HAP-1 (cell line): ENCODE measurements around the gene ARL4D.

Experiments
- DNase-seq, 2 experiments: peaks; one replicate each; pipeline ENCODE4 v3.0.0-alpha.2; 2016 to 2020; ENCODE audit warnings: low spot score in 2 of 2
- H3K27me3 ChIP-seq: fragments of 250-450 bp; sonication (Bioruptor Pico); 2 replicates; pipeline ENCODE4 v1.5.1; 2020; ENCODE audit warnings: low read depth, mild to moderate bottlenecking, moderate library complexity
- H3K36me3 ChIP-seq: fragments of 250-450 bp; sonication (Bioruptor Pico); replicated peaks from 2 replicates; pipeline ENCODE4 v1.5.1; 2020; ENCODE audit warnings: mild to moderate bottlenecking
- H3K4me1 ChIP-seq: fragments of 250-450 bp; sonication (Bioruptor Pico); 2 replicates; pipeline ENCODE4 v1.5.1; 2020; ENCODE audit warnings: mild to moderate bottlenecking
- H3K4me3 ChIP-seq: fragments of 250-450 bp; sonication (Bioruptor Pico); 2 replicates; pipeline ENCODE4 v1.5.1; 2020; ENCODE audit warnings: mild to moderate bottlenecking, moderate library complexity
- H3K9me3 ChIP-seq: fragments of 250-450 bp; sonication (Bioruptor Pico); 2 replicates; pipeline ENCODE4 v1.5.1; 2020; ENCODE audit warnings: mild to moderate bottlenecking, moderate library complexity
- in situ Hi-C: fragments of 300-500 bp; cut with MboI; formaldehyde crosslinking; loops from 3 replicates; pipeline ENCODE4 v1.14.3; 2020; ENCODE audit warnings: low sequenced_read_pairs, inconsistent platforms, mixed read lengths

Gene ARL4D

DNA sequence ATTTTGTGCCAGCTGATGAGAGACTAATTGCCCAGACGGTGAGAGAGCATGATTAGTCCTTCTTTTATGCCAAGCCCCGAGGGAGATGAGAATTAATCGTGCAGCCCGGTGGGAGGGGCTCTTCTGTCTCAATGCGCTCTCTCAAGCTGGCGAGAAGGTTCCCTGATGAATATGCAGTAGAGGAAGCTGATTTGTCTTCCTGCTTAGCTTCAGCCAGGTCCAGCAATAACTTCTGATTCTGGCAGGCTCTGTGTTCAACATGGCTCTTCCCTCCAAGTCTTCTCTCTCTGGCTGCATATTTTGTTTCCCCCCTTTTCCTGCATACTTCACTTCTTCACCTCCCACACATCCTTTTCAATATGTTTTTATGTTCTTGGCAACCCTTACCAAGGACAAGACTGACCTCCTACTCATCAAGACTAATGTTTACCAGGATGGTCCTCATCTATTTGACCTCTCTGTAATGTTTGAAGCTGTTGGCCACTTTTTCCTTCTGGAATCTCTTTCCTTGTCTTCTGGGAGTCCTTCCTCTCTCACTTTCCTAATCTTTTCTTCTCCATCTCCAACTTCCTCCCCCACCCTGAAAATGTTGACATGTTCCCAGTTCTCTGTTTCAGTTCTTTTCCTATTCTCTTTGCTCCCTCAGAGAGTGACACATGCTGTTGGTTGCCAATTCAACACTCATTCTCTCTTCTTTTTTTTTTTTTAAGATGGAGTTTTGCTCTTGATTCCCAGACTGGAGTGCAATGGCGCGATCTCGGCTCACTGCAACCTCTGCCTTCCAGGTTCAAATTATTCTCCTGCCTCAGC, 33.1 kb downstream of the ARL4D start:
- in situ Hi-C loops: no loop called here
- Histone ChIP-seq H3K36me3 (no peaks in the 10 kb centered on the region), H3K4me3 (no peak overlapping the region), H3K4me1 (0 out of 2 replicates have a peak, but pooled peaks cover 3% of the 10 kb centered on the region), H3K9me3 (no peaks in the 10 kb centered on the region), H3K27me3 (peaks cover 3% of the 10 kb centered on the region; the same call in 1 of the 2 replicates)
- DNase-seq: peak in 1 of 2 experiments; percentile 25

GRCh38 chr17:43434902-43435319, 36.1 kb downstream of the ARL4D start:
- Histone ChIP-seq H3K4me3 (no peak overlapping the region), H3K36me3 (no peaks in the 10 kb centered on the region), H3K27me3 (peaks cover 3% of the 10 kb centered on the region; the same call in 1 of the 2 replicates), H3K4me1 (0 out of 2 replicates have a peak, but pooled peaks cover 3% of the 10 kb centered on the region), H3K9me3 (no peaks in the 10 kb centered on the region)
- in situ Hi-C loops: no loop called here
- no peak for DNase-seq

DNA sequence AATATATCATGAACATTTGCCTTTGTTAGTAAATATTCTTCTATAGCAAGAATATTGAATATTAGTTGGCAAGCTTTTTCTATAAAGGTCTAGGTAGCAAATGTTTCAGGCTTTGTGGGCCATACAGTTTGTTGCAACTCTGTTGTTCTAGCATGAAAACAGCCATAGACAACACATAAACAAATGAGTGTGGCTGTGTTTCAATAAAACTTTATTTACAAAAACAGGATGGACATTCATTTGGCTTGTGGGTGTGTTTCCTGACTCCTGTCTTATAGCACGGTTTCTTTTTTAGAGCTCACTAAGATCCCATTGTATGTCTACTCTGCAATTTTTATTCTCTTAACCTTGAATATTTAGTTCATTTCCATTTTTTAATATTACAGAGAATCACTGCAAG, 39.0 kb downstream of the ARL4D start:
- Histone ChIP-seq H3K9me3 (no peaks in the 10 kb centered on the region), H3K36me3 (no peaks in the 10 kb centered on the region), H3K4me3 (no peak overlapping the region), H3K27me3 (peaks cover 3% of the 10 kb centered on the region; the same call in 1 of the 2 replicates), H3K4me1 (no peaks in the 10 kb centered on the region)
- no peak for DNase-seq
- in situ Hi-C loops: no loop called here

- Histone ChIP-seq H3K36me3 (no peaks in the 10 kb centered on the region), H3K9me3 (no peaks in the 10 kb centered on the region), H3K27me3 (peaks cover 3% of the 10 kb centered on the region; the same call in 1 of the 2 replicates), H3K4me1 (no peaks in the 10 kb centered on the region), H3K4me3 (no peak overlapping the region)
- in situ Hi-C loops: no loop called here
- no peak for DNase-seq
These were observed 39.8 kb downstream of the ARL4D start for GRCh38 chr17:43438626-43439025.

GRCh38 chr17:43439041-43439440, 40.2 kb downstream of the ARL4D start:
- in situ Hi-C loops: no loop called here
- no peaks in the 10 kb centered on the region for H3K9me3 ChIP-seq
- H3K36me3 ChIP-seq: no peaks in the 10 kb centered on the region
- H3K4me1 ChIP-seq: no peaks in the 10 kb centered on the region
- peaks cover 3% of the 10 kb centered on the region; the same call in 1 of the 2 replicates for H3K27me3 ChIP-seq
- DNase-seq: no peak
- H3K4me3 ChIP-seq: no peak overlapping the region

- Histone ChIP-seq H3K4me1 (no peaks in the 10 kb centered on the region), H3K27me3 (no peaks in the 10 kb centered on the region), H3K9me3 (no peaks in the 10 kb centered on the region), H3K36me3 (no peaks in the 10 kb centered on the region), H3K4me3 (no peak overlapping the region)
- in situ Hi-C loops: no loop called here
- DNase-seq: no peak
These were observed 43.9 kb downstream of the ARL4D start for GRCh38 chr17:43442711-43443110.

- H3K9me3 ChIP-seq: no peaks in the 10 kb centered on the region
- H3K27me3 ChIP-seq: no peaks in the 10 kb centered on the region
- no peaks in the 10 kb centered on the region for H3K36me3 ChIP-seq
- H3K4me3 ChIP-seq: no peak overlapping the region
- no peaks in the 10 kb centered on the region for H3K4me1 ChIP-seq
- DNase-seq: no peak
- in situ Hi-C loops: no loop called here
These were observed 44.6 kb downstream of the ARL4D start for GRCh38 chr17:43443381-43443780.

GRCh38 chr17:43444223-43445008, 45.6 kb downstream of the ARL4D start:
- Histone ChIP-seq H3K9me3 (no peaks in the 10 kb centered on the region), H3K36me3 (no peaks in the 10 kb centered on the region), H3K4me1 (no peaks in the 10 kb centered on the region), H3K27me3 (no peaks in the 10 kb centered on the region), H3K4me3 (no peak overlapping the region)
- in situ Hi-C loops: no loop called here
- DNase-seq: no peak

DNA sequence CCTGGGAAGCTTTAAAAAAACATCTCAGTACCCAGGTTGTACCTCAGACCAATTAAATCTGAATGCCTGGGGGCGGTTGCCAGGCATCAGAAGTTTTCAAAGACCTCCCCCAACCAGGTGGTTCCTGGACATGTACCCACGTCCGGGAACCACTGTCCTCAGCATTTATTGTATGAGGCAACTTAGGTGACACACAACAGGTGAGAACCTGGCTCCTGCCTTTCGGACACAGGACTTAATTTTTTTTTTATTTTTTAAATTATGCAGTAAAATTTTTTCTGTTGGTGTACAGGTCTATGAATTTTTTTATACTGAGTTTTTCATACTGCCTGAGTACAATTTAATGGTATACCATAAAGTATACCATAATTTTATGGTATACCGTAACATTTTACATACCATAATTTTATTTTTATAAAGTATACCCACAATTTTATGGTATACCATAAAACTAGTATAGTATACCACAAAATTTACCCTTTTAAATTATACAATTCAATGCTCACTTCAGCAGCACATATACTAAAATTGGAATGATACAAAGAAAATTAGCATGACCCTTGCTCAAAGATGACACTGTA, 46.3 kb downstream of the ARL4D start:
- Histone ChIP-seq H3K4me1 (no peaks in the 10 kb centered on the region), H3K4me3 (no peak overlapping the region), H3K9me3 (0 out of 2 replicates have a peak, but pooled peaks cover 2% of the 10 kb centered on the region), H3K36me3 (no peaks in the 10 kb centered on the region), H3K27me3 (no peaks in the 10 kb centered on the region)
- in situ Hi-C loops: no loop called here
- no peak for DNase-seq

GRCh38 chr17:43446773-43447172, 48.0 kb downstream of the ARL4D start:
- DNase-seq: no peak
- Histone ChIP-seq H3K36me3 (no peaks in the 10 kb centered on the region), H3K4me1 (no peaks in the 10 kb centered on the region), H3K4me3 (no peak overlapping the region), H3K9me3 (0 out of 2 replicates have a peak, but pooled peaks cover 2% of the 10 kb centered on the region), H3K27me3 (no peaks in the 10 kb centered on the region)
- in situ Hi-C loops: no loop called here

DNA sequence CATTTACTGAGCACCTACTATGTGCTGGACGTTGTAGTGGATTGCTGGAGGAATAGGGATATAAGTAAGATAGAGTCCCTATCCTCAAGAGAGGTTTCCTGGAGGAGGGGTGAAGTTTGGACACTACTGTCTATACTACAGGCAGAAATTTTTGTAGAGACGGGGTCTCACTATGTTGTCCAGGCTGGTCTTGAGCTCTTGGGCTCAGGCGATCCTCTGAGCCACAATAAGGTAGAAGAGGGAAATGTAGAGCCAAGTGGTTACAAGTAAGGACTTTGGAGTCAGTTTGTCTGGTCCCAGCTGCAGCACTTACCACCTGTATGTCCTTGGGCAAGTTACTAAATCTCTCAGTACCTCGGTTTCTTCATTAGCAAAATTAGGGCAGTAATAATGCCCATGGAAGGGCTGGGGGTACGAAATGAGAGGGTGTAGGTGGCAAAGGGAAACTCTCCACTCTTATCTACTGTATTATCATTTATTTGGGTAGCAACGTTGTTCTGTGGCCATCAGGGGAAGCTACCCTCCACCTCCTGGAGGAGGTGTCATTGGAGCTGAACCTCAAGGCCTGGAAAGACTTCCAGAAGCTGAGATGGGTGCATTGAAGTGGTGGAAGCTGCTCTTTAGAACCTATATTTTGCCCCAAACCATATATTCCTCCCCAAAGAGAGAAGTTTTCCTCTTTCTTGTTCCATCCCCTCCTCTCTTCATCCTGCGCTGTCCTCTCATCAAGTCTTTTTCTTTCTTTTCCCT, 50.1 kb downstream of the ARL4D start:
- 0 out of 2 replicates have a peak, but pooled peaks cover 2% of the 10 kb centered on the region for H3K9me3 ChIP-seq
- no peaks in the 10 kb centered on the region for H3K4me1 ChIP-seq
- no peak overlapping the region for H3K4me3 ChIP-seq
- H3K36me3 ChIP-seq: no peaks in the 10 kb centered on the region
- H3K27me3 ChIP-seq: no peaks in the 10 kb centered on the region
- DNase-seq: no peak
- in situ Hi-C loops: no loop called here

- no peaks in the 10 kb centered on the region for H3K4me1 ChIP-seq
- H3K27me3 ChIP-seq: no peaks in the 10 kb centered on the region
- H3K4me3 ChIP-seq: no peak overlapping the region
- in situ Hi-C loops: no loop called here
- H3K9me3 ChIP-seq: 0 out of 2 replicates have a peak, but pooled peaks cover 2% of the 10 kb centered on the region
- DNase-seq: no peak
- H3K36me3 ChIP-seq: no peaks in the 10 kb centered on the region
These were observed 50.9 kb downstream of the ARL4D start for GRCh38 chr17:43449470-43450248.
